Nephron progenitor cell (in vitro differentiated cells): ENCODE measurements around the gene WDR7.

Source experiments
- DNase-seq: peaks from one replicate; pipeline ENCODE4 v3.0.0; 2021
- H3K27ac Mint-ChIP-seq: 2 replicates; pipeline ENCODE4 v1.8.0; 2021; ENCODE audit warnings: mild to moderate bottlenecking, moderate library complexity, mixed read lengths
- H3K27me3 Mint-ChIP-seq: 2 replicates; pipeline ENCODE4 v1.8.0; 2021; ENCODE audit warnings: mild to moderate bottlenecking, low read depth, mixed read lengths; ENCODE audit not compliant: poor library complexity
- H3K36me3 Mint-ChIP-seq: 2 replicates; pipeline ENCODE4 v1.8.0; 2021; ENCODE audit warnings: low read depth, mixed read lengths
- H3K4me1 Mint-ChIP-seq: 2 replicates; pipeline ENCODE4 v1.8.0; 2021; ENCODE audit warnings: mixed read lengths
- H3K4me3 Mint-ChIP-seq: 2 replicates; pipeline ENCODE4 v1.8.0; 2021; ENCODE audit warnings: mild to moderate bottlenecking, moderate library complexity, mixed read lengths
- H3K9me3 Mint-ChIP-seq: 2 replicates; pipeline ENCODE4 v1.8.0; 2021; ENCODE audit warnings: mild to moderate bottlenecking, moderate library complexity, mixed read lengths
- CTCF ChIP-seq: fragments of 200-600 bp; sonication (generic); IDR thresholded peaks from 2 replicates; pipeline ENCODE4 v1.5.0; 2021; ENCODE audit warnings: antibody characterized with exemption

Gene WDR7

GRCh38 chr18:57078614-57079013 is 427.5 kb downstream of the WDR7 start:
- Mint-ChIP-seq H3K27ac (no peak overlapping the region), H3K4me1 (peaks cover 45% of the 10 kb centered on the region), H3K27me3 (no peaks in the 10 kb centered on the region), H3K4me3 (no peak overlapping the region), H3K36me3 (no peaks in the 10 kb centered on the region), H3K9me3 (peaks cover 15% of the 10 kb centered on the region)
- DNase-seq, result no peak
- no peak for TF ChIP-seq CTCF

GRCh38 chr18:57080479-57080878 is 429.3 kb downstream of the WDR7 start:
- Mint-ChIP-seq H3K4me3 (no peak overlapping the region), H3K27me3 (peaks cover 5% of the 10 kb centered on the region), H3K36me3 (no peaks in the 10 kb centered on the region), H3K9me3 (peaks cover 19% of the 10 kb centered on the region), H3K4me1 (peaks cover 30% of the 10 kb centered on the region), H3K27ac (no peak overlapping the region)
- no peak for TF ChIP-seq CTCF
- DNase-seq, result no peak

- peaks cover 19% of the 10 kb centered on the region for H3K9me3 Mint-ChIP-seq
Measured at GRCh38 chr18:57081899-57082298, 430.7 kb downstream of the WDR7 start.

GRCh38 chr18:57083485-57083884 is 432.3 kb downstream of the WDR7 start:
- Mint-ChIP-seq H3K4me1 (peaks cover 20% of the 10 kb centered on the region), H3K9me3 (peaks cover 19% of the 10 kb centered on the region), H3K36me3 (no peaks in the 10 kb centered on the region), H3K27me3 (peaks cover 13% of the 10 kb centered on the region), H3K4me3 (no peak overlapping the region), H3K27ac (no peak overlapping the region)
- TF ChIP-seq CTCF, result no peak
- no peak for DNase-seq

More at GRCh38 chr18:57081899-57082298, 430.7 kb downstream of the WDR7 start:
- Mint-ChIP-seq H3K27ac (no peak overlapping the region), H3K27me3 (peaks cover 9% of the 10 kb centered on the region), H3K4me1 (peaks cover 20% of the 10 kb centered on the region), H3K4me3 (no peak overlapping the region), H3K36me3 (no peaks in the 10 kb centered on the region)
- TF ChIP-seq CTCF, result no peak
- no peak for DNase-seq

GRCh38 chr18:57084331-57085271 is 433.4 kb downstream of the WDR7 start:
- H3K27ac Mint-ChIP-seq, result no peak overlapping the region
- no peak for TF ChIP-seq CTCF
- peaks cover 19% of the 10 kb centered on the region for H3K9me3 Mint-ChIP-seq
- peaks cover 13% of the 10 kb centered on the region for H3K27me3 Mint-ChIP-seq
- peaks cover 13% of the 10 kb centered on the region for H3K4me1 Mint-ChIP-seq
- DNase-seq, result no peak
- H3K4me3 Mint-ChIP-seq, result no peak overlapping the region
- no peaks in the 10 kb centered on the region for H3K36me3 Mint-ChIP-seq

- no peaks in the 10 kb centered on the region for H3K36me3 Mint-ChIP-seq
- no peak for TF ChIP-seq CTCF
- no peak overlapping the region for H3K27ac Mint-ChIP-seq
- peaks cover 16% of the 10 kb centered on the region for H3K27me3 Mint-ChIP-seq
- no peak overlapping the region for H3K4me3 Mint-ChIP-seq
- peaks cover 6% of the 10 kb centered on the region for H3K4me1 Mint-ChIP-seq
- peaks cover 17% of the 10 kb centered on the region for H3K9me3 Mint-ChIP-seq
- DNase-seq, result no peak
Measured at GRCh38 chr18:57085371-57085770, 434.2 kb downstream of the WDR7 start.
